Transverse colon (tissue), 3 donors: ENCODE results near the gene SLAMF8.

Experiments
- CTCF ChIP-seq, 5 experiments: fragments of 200-600 bp in 3 of 5; fragments of 450-650 bp in 2 of 5; sonication (generic) in 3 of 5; IDR thresholded peaks; 1 replicate in 2 of 5; 2 replicates in 3 of 5; pipeline ENCODE4 v1.5.1; 2016 to 2017; ENCODE audit warnings: antibody characterized with exemption in 5 of 5, inconsistent platforms in 3 of 5, mild to moderate bottlenecking in 2 of 5, moderate library complexity in 1 of 5
- POLR2A ChIP-seq: fragments of 450-650 bp; IDR thresholded peaks from one replicate; pipeline ENCODE4 v1.6.1; 2016; ENCODE audit warnings: antibody characterized with exemption, mild to moderate bottlenecking, moderate library complexity

DNA sequence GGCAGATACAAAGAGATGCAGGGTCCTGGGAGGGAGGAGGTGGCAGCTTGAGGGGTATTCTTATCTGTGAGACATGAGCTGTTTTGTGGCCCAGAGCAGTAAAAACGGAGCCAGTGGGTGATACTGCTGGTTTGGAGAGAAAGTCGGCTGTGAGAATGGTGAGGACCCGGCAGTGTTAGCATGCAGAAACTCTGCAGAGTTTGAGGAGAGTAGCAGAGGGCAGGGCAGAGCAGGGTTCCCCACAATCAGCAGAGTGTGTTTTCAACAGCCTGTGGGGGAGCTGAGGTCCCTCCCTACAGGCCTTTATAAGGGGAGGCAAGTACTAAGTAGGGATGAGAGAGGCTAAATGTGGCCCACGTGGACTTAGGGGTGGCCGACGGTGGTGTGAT is 423 bp downstream of the SLAMF8 start:
- TF ChIP-seq POLR2A (no peak), CTCF (IDR thresholded peaks at IDR 0.05) (no peak)
